Gastrocnemius medialis (tissue), 4 donors: ENCODE data around the gene PAPLN. TPM values are rescaled to one million over a fixed set of nuclear protein-coding genes. Genes with fewer than 3 reads are reported as not detected.

Experiments used
- ATAC-seq, 2 donors: fragments of 150-250 bp; one replicate each; pipeline ENCODE4 v1.9.1; 2016
- DNase-seq, 2 donors: peaks; one replicate each; pipeline ENCODE4 v3.0.0-alpha.2; 2019
- H3K27ac ChIP-seq, 4 donors: fragments of 200-600 bp; sonication (generic); 1 replicate in 1 of 4; 2 replicates in 3 of 4; pipeline ENCODE4 v1.5.1; 2016 to 2018; ENCODE audit warnings: mild to moderate bottlenecking in 2 of 4, moderate library complexity in 1 of 4
- H3K27me3 ChIP-seq, 3 donors: fragments of 200-600 bp; sonication (generic) in 2 of 3; 1 replicate in 1 of 3; 2 replicates in 2 of 3; pipeline versions ENCODE4 v1.5.1 to v1.6.0; 2016 to 2019; ENCODE audit warnings: mild to moderate bottlenecking in 1 of 3, moderate library complexity in 1 of 3
- H3K36me3 ChIP-seq, 2 donors: fragments of 200-600 bp; sonication (generic) in 1 of 2; one replicate each; pipeline ENCODE4 v1.5.1; 2017 to 2018
- H3K4me1 ChIP-seq, 2 donors: fragments of 200-600 bp; sonication (generic) in 1 of 2; one replicate each; pipeline ENCODE4 v1.5.1; 2016 to 2017; ENCODE audit warnings: mild to moderate bottlenecking in 2 of 2
- H3K4me3 ChIP-seq, 4 donors: fragments of 200-600 bp; sonication (generic) in 3 of 4; 1 replicate in 1 of 4; 2 replicates in 3 of 4; pipeline ENCODE4 v1.5.1; 2016 to 2019; ENCODE audit warnings: mild to moderate bottlenecking in 2 of 4
- H3K9me3 ChIP-seq, 3 donors: fragments of 200-600 bp; sonication (generic) in 2 of 3; 1 replicate in 1 of 3; 2 replicates in 2 of 3; pipeline ENCODE4 v1.5.1; 2016 to 2019
- POLR2A ChIP-seq, 2 donors: fragments of 450-650 bp; IDR thresholded peaks; one replicate each; pipeline ENCODE4 v1.6.1; 2017; ENCODE audit warnings: antibody characterized with exemption in 2 of 2, mild to moderate bottlenecking in 2 of 2, moderate library complexity in 2 of 2
- in situ Hi-C, 4 donors: fragments of 200-750 bp; cut with MboI; loops; one replicate each; pipeline versions ENCODE4 v1.15.0 to v1.8.0; 2017; ENCODE audit warnings: low sequenced_read_pairs in 4 of 4
- intact Hi-C: fragments of 100-400 bp; cut with DNase I; formaldehyde crosslinking; loops from one replicate; pipeline ENCODE4 v1.15.1; 2023; ENCODE audit warnings: low total_unique reads
- total RNA-seq, 4 donors: library from RNA; depleted of rRNA; stranded (reverse); fragments of >200 nt; gene quantifications; one replicate each; pipeline versions ENCODE4 v1.1.0 to v1.2.3, GENCODE V29; 2016
- TF ChIP-seq, protein P1 (sequence below), 5 experiments: fragments of 450-650 bp in 3 of 5; fragments of 200-600 bp in 2 of 5; sonication (generic) in 2 of 5; IDR thresholded peaks in 4 of 5; conservative IDR thresholded peaks in 1 of 5; 1 replicate in 4 of 5; 2 replicates in 1 of 5; pipeline ENCODE4 v1.5.1; 2016 to 2019; ENCODE audit warnings: antibody characterized with exemption in 5 of 5, mild to moderate bottlenecking in 3 of 5, moderate library complexity in 3 of 5

Gene PAPLN
- total RNA-seq, 4 donors from 2014 or later: 1.9 to 5.0 (median 2.5) TPM

DNA sequence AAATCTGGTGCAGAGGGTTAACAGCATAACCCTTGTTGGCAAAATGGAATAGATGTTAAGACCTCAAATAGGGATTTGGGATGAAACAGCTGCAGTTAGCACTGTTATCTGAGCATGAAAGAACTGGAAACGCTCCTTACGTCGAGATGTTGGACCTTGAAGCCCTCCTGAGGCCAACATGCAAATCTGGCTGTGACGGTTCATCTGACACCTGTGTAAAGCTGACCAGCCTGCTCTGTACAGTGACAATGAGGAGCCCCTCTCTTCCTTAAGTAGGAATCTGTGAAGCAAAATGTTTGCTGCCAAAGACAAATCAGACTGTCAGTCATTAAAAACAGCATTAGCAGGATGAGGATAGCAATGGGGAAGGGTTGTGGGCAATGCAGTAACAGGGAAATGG lies 36.5 kb downstream of the PAPLN start:
- no peaks in the 10 kb centered on the region for H3K27me3 ChIP-seq
- no peak overlapping the region for H3K27ac ChIP-seq
- DNase-seq (no peak), ATAC-seq (no peak)
- H3K4me3 ChIP-seq: no peak overlapping the region
- H3K9me3 ChIP-seq: no peaks in the 10 kb centered on the region
- peaks cover 0 to 22% of the 10 kb centered on the region in 2 donors for H3K36me3 ChIP-seq
- in situ Hi-C loops: no loop called here
- TF ChIP-seq POLR2A (IDR thresholded peaks at IDR 0.05): no peak
- TF ChIP-seq, protein P1, sequence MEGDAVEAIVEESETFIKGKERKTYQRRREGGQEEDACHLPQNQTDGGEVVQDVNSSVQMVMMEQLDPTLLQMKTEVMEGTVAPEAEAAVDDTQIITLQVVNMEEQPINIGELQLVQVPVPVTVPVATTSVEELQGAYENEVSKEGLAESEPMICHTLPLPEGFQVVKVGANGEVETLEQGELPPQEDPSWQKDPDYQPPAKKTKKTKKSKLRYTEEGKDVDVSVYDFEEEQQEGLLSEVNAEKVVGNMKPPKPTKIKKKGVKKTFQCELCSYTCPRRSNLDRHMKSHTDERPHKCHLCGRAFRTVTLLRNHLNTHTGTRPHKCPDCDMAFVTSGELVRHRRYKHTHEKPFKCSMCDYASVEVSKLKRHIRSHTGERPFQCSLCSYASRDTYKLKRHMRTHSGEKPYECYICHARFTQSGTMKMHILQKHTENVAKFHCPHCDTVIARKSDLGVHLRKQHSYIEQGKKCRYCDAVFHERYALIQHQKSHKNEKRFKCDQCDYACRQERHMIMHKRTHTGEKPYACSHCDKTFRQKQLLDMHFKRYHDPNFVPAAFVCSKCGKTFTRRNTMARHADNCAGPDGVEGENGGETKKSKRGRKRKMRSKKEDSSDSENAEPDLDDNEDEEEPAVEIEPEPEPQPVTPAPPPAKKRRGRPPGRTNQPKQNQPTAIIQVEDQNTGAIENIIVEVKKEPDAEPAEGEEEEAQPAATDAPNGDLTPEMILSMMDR (IDR thresholded peaks at IDR 0.05 in 4 of 5, conservative IDR thresholded peaks at IDR 0.05 in 1 of 5): no peak
- intact Hi-C loops: loop anchor here (10.0 kb wide), 1 partner anchor 99 kb away; no protein-coding TSS in a partner anchor
- H3K4me1 ChIP-seq: peaks cover 7 to 21% of the 10 kb centered on the region in 2 donors

DNA sequence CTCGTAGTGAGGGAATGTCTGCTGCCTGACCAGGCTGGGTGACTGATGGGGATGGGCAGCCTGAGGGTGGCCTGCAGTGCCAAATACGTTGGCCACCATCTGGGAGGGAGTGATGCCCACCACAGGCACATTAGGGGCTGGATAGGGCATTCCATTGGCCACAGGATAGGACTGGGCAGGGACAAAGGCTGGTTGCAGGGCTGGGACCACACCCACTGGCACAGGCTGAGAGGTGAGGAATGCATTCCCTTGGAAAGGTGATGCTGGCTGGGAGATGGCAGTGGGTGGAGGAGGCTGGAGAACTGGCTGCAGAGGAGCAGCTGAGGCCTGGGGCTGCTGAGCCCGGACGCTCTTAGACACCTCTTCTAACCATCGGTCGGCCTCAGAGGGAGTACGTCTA lies 39.5 kb downstream of the PAPLN start:
- ATAC-seq: no peak
- in situ Hi-C loops: no loop called here
- H3K36me3 ChIP-seq: peaks cover 0 to 40% of the 10 kb centered on the region in 2 donors

DNA sequence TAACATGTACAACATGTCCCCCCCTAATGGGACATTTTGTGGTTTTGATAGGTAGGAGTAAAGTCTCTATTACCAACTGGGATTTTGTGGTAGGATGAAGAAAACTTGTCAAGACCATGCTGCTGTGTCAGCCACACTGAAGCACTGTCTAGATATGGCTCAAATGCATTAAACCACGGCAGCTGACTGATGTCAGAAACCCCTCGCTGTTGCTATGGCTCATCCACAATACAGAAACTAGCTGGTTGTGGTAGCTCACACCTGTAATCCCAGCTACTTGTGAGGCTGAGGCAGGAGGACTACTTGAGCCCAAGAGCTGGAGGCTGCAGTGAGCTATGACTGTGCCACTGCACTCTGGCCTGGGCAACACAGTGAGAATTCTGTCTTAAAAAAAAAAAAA lies 40.1 kb downstream of the PAPLN start:
- H3K4me1 ChIP-seq: peaks cover 6 to 7% of the 10 kb centered on the region in 2 donors
- H3K27me3 ChIP-seq: no peaks in the 10 kb centered on the region
- ATAC-seq (no peak), DNase-seq (no peak)
- no peak overlapping the region for H3K27ac ChIP-seq
- H3K9me3 ChIP-seq: no peaks in the 10 kb centered on the region
- intact Hi-C loops (loop anchor here (10.0 kb wide), 1 partner anchor 103 kb away; no protein-coding TSS in a partner anchor), in situ Hi-C loops (no loop called here)
- TF ChIP-seq, protein P1 (IDR thresholded peaks at IDR 0.05 in 4 of 5, conservative IDR thresholded peaks at IDR 0.05 in 1 of 5): no peak
- TF ChIP-seq POLR2A (IDR thresholded peaks at IDR 0.05): no peak
- H3K4me3 ChIP-seq: no peak overlapping the region
- H3K36me3 ChIP-seq: peaks cover 0 to 46% of the 10 kb centered on the region in 2 donors

More for the DNA sequence above, 39.5 kb downstream of the PAPLN start:
- Histone ChIP-seq H3K27me3 (no peaks in the 10 kb centered on the region), H3K4me1 (peaks cover 7 to 8% of the 10 kb centered on the region in 2 donors), H3K4me3 (no peak overlapping the region), H3K9me3 (no peaks in the 10 kb centered on the region), H3K27ac (no peak overlapping the region)
- TF ChIP-seq, protein P1 (IDR thresholded peaks at IDR 0.05 in 4 of 5, conservative IDR thresholded peaks at IDR 0.05 in 1 of 5): no peak
- no peak for TF ChIP-seq POLR2A (IDR thresholded peaks at IDR 0.05)
- intact Hi-C loops: loop anchor here (10.0 kb wide), 1 partner anchor 102 kb away; no protein-coding TSS in a partner anchor
- DNase-seq: no peak

DNA sequence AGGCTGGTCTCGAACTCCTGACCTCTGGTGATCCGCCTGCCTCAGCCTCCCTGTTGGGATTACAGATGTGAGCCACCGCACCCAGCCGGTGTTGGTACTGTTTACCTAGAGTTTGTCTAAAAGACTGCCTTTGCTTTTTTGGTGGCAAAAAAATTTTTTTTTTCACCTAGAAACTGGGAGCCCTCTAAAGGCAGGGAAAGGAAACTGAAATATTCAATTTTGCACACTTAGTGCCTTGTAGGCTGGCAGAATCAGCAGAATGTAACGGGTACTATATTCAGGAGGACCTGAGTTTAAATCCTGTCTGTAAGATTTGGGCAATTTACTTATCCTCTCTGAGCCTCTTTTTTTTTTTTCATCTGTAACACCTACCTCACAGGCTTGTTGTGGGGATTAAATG lies 43.6 kb downstream of the PAPLN start:
- DNase-seq (no peak), ATAC-seq (no peak)
- in situ Hi-C loops: no loop called here
- intact Hi-C loops: no loop called here
- Histone ChIP-seq H3K27me3 (no peaks in the 10 kb centered on the region), H3K9me3 (no peaks in the 10 kb centered on the region), H3K27ac (no peak overlapping the region), H3K4me3 (no peak overlapping the region), H3K4me1 (no peaks in the 10 kb centered on the region), H3K36me3 (peaks cover 0 to 66% of the 10 kb centered on the region in 2 donors)
- TF ChIP-seq POLR2A (IDR thresholded peaks at IDR 0.05): no peak
- TF ChIP-seq, protein P1 (IDR thresholded peaks at IDR 0.05 in 4 of 5, conservative IDR thresholded peaks at IDR 0.05 in 1 of 5): no peak
